C4-2B (cell line): ENCODE results near the gene ZFP62.

Experiments used
- ZFX ChIP-seq: fragments of 450-650 bp; IDR thresholded peaks from 2 replicates; pipeline ENCODE4 v1.6.1; 2017
- TF ChIP-seq, protein P1 (sequence below): fragments of 450-650 bp; conservative IDR thresholded peaks from 2 replicates; pipeline ENCODE4 v1.5.1; 2017; ENCODE audit warnings: mild to moderate bottlenecking

DNA sequence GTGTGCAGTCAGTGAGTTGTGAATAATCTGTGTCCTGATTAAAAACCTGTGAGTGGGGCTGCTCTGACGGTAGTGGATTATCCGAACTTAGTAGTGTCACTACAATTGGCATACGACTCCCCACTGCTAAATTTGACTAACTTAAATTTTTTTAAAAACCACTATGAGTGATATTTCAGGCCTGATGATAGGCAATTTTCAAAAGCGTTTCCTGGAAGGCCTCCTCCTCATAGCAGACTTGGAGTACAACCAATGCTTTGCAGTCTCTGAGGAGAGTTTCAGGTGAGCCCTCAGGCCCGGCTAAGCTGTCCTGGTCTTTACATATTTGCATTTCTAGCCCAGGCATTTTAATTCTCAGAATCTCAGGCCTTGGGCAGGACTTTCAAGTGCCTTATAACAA is 48.7 kb upstream of the ZFP62 start:
- TF ChIP-seq, protein P1, sequence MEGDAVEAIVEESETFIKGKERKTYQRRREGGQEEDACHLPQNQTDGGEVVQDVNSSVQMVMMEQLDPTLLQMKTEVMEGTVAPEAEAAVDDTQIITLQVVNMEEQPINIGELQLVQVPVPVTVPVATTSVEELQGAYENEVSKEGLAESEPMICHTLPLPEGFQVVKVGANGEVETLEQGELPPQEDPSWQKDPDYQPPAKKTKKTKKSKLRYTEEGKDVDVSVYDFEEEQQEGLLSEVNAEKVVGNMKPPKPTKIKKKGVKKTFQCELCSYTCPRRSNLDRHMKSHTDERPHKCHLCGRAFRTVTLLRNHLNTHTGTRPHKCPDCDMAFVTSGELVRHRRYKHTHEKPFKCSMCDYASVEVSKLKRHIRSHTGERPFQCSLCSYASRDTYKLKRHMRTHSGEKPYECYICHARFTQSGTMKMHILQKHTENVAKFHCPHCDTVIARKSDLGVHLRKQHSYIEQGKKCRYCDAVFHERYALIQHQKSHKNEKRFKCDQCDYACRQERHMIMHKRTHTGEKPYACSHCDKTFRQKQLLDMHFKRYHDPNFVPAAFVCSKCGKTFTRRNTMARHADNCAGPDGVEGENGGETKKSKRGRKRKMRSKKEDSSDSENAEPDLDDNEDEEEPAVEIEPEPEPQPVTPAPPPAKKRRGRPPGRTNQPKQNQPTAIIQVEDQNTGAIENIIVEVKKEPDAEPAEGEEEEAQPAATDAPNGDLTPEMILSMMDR = no peak
- no peak for TF ChIP-seq ZFX
